Measurements from ENCODE around the gene ALKBH6. TPM values are rescaled to one million over a fixed set of nuclear protein-coding genes. Genes with fewer than 3 reads are reported as not detected.
A peak's percentile ranks its signal among the peaks of the same experiment; 100 is the strongest.

ALKBH6 gene
- total and polyA plus RNA-seq, 9 of the 15 experiments (the other 6 are each of a cell fraction or from before 2014, with no cell fraction given), result 0.67 to 62.0 (median 34.5) TPM

GRCh38 chr19:35995048-35995993, 18.7 kb downstream of the ALKBH6 start, which contains the start of gene SDHAF1 (continued):
- no peak for TF ChIP-seq ZBTB26 (CRISPR knock-in tag; IDR thresholded peaks at IDR 0.05)
- TF ChIP-seq CEBPG (CRISPR knock-in tag; IDR thresholded peaks at IDR 0.05), result peak; percentile 94
- TF ChIP-seq CEBPG (tag; conservative IDR thresholded peaks at IDR 0.05 in 1 of 2, IDR thresholded peaks at IDR 0.05 in 1 of 2), result peak; percentile 91 to 92
- peak; percentile 73 to 92 for TF ChIP-seq MNT (conservative IDR thresholded peaks at IDR 0.05)
- TF ChIP-seq GMEB1 (CRISPR knock-in tag; IDR thresholded peaks at IDR 0.05), result peak; percentile 57
- peak; percentile 37; the same call in 1 of the 2 replicates for TF ChIP-seq KLF1 (tag; IDR thresholded peaks at IDR 0.05)
- no peak for TF ChIP-seq ZNF445 (CRISPR knock-in tag; IDR thresholded peaks at IDR 0.05; ENCODE audit: low read depth)
- TF ChIP-seq RBM25 (IDR thresholded peaks at IDR 0.05; ENCODE audit: low read depth, low read length, severe bottlenecking), result peak; percentile 76
- TF ChIP-seq ZEB2 (IDR thresholded peaks at IDR 0.05), result 0 out of 2 replicates have a peak, but pooled peaks have one; percentile 14
- TF ChIP-seq ZNF407 (IDR thresholded peaks at IDR 0.05; ENCODE audit: low read depth), result no peak
- no peak for TF ChIP-seq ZBTB34 (CRISPR knock-in tag; IDR thresholded peaks at IDR 0.05)

Data from K562 (cell line).